Eye (tissue), 1 donor: ENCODE measurements around the gene CYFIP2.

Source experiments
- DNase-seq: peaks from one replicate; pipeline ENCODE4 v3.0.0-alpha.2; 2015

Gene CYFIP2

DNA sequence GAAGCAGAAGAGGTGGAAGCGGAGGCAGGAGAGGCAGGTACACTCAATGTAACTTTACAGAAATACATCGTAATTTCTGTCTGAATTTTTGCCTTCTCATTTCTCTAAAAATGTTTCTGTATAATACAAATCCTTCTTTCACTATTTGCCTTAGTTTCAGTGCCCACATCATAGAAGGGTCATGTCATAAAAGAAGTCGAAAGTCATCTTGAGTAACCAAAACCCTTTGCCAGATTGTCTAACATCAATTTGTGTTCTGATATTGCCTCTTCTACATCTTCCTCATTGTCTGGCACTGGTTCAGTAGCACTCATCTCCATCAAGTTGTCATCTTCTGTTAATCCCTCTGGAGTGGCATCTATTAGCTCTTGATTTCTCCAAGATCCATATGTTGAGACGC, 6.2 kb upstream of the CYFIP2 start:
- no peak for DNase-seq

DNA sequence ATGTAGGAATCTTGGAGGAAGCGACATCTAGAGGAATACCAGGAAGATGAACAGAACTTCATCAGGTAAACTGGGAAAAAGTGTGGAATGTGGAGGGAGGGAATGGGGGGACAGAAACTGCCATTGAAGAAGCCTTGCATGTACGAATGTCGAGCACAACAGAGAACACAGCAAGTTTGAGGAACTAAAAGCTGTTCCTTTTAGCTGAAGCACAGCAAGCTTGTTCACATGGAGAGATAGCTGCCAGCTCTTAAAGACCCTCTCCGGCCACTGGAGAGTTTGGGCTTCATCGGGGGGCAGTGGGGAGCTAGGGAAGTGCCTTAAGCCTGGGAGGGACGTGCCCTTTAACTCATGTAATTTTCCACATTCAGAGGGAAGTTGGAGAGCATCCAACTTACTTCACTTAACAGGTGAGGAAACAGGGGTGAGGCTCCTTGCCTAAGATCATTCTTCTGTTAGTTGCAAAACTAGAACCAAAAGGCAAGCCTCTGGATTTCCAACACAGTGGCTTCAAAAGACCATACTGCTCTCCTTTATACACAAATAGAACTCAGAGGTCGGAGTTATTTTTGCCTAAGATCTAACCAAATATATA, 2.3 kb upstream of the CYFIP2 start:
- no peak for DNase-seq

DNA sequence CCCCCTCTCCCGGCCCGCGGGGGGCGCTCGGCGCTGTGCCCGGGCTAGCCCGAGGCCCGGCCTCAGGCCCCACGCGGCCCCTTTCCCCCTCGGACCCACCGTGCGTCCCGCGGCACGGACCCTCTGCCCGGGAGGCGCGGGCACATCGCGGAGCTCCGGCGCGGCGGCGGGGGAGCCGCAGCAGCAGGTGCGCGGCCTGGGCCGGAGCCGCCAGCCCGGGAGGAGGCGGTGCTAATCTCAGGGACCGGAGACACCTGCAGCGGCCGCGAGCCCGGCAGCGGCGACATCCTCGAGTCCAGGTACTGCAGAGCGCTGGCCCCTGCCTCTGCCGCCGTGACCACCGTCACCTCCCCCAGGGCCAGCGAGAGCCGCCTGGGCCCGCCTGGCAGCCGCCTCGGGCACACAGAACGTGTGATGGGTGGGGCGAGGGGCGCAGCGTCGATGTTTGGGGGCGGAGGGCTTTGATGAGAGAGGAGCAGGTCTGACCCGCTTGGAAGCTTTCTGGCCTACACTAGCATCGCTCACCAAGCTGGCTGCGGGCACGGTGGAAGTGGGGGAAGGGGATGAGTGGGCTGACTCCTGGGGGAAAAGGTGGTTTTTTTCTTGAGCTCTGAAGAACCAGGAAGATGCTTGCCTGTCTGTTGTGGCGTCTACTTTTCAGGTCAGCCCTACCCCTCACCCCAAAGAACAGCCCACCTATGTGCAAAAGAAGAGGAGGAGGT, 524 bp downstream of the CYFIP2 start:
- DNase-seq, result peak; percentile 69

DNA sequence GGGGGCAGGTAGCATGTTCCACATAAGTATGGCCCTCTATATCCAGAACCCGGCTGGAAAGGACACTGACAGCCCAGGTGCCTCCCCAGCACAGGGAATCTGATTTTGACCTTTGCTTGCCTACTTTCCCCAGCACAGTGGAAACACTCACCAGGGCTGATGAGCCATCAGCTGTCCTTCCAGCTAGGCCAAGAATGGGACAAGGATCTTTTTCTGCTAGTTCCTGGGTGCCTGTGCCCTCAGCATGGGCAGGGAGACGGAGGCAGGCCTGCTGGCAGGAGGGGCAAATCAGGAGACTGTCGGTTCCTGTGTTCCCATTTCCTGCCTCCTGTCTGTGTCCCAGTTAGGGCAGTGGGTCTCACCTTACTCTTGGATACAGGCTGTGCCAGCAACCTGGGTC, 1.1 kb downstream of the CYFIP2 start:
- no peak for DNase-seq

DNA sequence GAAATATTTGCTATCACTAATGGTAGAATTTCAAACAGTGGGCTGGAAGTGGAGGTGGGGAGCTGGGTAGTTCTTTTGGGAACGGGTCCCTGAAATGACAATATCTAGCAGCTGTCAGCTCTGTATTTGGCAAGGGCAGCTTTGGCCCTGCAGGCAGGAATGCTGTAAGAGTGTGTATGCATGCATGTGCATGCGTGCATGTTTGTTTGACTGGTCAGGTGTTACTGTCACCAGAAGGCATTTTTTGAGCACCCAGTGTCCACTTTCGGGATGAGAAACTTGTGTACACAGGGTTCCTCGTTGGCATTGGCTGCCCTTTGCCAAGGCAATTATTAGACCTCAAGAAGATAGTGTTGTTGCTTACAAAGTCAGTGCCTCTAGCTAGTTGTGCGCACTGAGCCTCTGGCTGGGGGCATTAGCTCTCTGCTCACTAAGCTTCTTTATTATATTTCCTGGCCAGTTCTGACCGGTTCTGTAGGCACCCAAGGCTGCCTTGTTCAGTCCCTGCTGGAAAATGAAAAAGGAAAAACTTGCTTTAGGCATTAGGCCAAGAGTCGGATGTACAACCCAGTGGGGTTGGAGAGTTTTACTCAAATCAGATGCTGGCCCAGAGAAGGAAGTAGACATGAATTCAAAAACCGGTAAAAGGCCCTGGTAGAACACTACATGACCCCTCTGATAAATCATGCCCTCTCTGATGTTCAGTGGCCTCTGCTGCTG, 2.0 kb downstream of the CYFIP2 start:
- DNase-seq, result peak; percentile 39

DNA sequence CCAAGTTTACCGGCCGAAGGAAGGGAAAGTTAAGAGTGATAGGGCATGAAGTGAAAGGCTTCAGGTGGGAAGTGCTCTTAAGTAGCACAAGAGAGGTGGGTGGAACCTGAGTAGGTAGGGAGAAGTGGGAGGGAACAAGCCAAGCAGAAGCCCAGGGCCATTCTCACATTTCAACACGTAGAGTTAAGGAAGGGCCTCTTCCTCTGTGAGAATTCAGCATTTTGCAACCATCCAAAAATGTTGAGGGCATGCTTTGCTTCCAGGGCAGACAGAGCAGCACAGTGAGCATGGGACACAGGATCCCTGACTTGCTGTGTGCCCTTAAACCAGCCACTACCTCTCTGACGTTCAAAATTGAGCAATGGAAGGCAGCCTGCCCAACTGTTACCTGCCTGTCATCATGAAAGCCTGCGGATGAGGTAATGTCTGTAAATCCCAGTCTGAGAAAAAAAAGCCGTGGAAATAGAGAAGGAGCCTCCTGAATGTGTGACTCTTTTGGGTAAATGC, 3.3 kb downstream of the CYFIP2 start:
- DNase-seq, result no peak

DNA sequence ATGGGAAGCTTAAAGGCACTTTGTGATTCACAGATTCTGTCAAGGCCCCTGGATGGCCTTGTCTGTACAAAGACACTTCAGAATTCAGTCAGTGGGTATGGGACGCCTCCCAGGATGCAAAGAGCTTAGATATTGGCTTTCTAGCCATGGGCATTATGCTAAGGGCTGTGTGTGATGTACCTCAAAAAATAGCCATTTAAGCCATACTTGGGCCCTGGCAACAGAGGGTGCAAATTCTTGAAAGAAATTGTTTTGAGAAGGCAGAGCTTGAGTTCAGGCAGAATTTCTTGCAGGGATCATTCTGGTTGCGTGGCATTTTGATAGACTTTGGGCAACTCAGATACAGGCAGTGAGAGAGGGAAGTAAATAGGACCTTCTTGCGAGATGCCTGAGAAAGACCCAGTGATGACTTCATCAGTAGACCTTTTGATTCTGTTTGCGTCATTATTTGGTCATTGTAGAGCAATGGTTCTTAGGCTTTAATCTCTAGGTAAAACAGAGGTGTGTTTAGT, 3.9 kb downstream of the CYFIP2 start:
- DNase-seq, result no peak

DNA sequence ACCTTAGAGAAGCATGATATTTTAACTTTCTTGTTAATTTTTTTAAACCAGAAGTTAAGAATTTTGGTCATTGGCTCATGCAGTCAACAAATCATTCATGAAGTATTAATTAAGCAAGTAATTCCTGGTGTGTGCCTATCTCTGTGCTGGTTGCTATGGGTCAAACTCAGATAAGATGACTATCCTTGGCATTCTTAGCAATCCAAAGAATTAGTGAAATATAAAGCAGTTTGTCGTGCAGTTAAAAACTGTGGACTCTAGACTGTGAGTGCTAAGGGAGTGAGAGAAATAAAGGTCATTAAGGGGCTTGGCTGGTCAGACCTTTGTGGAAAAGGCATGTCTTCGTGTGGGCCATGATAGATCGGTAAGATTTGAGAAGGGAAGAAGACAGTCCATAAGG, 4.8 kb downstream of the CYFIP2 start:
- DNase-seq, result no peak

DNA sequence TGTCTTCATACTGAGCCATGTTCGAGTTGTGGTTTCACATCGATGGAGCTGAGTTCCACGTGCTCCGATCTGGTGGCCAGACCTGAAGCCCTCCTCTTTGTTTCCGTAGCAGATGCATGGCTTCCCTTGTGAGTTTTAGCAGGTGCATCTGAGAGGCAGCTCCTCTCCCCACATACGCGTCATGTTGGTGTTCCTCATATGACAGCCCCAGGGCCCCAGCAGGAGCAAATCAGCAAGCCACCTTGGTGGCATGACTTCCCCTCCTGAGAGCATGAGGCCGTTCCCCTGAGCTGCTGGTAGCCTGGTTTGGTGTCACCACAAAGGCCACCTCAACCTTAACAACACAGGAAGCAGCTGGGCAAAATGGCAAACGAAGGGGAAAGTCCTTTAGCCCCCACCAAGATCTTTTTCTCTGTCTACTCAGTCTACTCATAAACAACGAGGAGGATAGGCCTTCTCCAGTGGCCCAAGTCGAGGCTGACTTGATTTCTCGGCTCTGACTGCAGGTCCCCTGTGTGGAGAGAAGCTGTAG, 5.9 kb downstream of the CYFIP2 start:
- no peak for DNase-seq

DNA sequence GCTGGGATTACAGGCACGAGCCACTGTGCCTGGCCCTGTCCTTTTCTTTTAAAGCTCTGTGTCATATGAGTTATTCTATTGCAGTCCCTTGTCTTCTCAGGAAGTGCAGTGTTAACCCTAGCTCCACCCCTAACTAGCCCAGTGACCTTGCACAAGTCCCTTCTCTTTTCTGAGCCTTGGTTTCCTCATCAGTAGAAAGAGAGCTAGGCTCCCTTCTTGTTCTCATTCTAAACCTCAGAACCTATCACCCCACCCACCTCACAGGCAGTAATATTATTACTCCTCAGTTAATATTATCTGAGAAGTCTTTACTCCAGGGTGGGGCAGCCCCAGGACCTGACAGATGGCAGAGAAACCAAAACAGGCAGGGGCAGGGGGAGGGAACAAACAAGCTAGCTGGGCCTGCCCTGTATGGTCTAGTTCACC, 7.2 kb downstream of the CYFIP2 start:
- DNase-seq, result no peak

DNA sequence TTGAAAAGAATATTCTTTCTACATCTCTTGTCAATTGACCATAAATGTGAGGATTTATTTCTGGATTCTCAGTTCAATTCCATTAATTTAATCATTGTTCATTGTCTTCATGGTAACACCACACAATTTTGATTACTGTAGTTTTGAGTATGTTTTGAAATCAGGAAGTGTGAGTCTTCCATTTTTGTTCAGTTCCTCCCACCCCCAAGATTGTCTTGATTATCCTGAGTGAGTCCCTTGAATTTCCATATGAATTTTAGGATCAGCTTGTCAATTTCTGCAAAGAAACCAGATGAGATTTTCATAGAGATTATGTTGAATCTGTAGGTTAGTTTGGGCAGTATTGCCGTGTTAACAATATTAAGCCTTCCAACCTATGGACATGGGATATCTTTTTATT, 9.5 kb downstream of the CYFIP2 start:
- no peak for DNase-seq

DNA sequence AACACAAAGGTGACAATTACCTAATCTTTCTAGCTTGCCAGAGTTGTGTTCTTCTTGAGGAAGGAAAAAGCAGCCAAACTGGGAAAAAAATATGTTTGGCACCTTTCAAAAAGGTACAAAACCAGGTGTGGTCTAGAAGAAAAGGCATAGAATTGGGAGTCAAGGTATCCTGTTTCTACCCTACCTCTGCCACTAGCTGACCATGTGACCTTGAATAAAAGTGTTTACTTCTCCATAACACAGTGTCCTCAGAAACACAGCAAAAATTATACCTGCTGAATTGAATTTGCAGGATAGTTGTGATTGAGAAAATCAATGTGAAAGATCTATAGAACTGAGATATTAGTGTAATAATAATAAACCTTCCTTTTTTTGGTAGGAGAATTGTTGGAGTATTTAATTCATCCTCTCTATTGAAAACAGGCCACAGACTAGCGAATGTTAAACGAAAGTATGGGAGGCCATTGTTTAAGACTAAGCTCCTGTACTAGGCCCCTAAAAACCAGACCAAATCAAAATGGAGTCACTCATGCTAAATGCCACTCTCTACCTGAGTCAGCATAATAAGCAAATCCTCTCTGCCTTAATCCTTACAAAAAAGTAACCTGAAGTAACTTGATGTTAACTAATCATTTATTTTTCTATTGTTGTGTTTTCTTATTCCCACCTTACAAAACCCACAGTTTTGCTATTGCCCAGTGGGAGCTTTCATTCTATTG, 12.6 kb downstream of the CYFIP2 start:
- DNase-seq, result no peak

DNA sequence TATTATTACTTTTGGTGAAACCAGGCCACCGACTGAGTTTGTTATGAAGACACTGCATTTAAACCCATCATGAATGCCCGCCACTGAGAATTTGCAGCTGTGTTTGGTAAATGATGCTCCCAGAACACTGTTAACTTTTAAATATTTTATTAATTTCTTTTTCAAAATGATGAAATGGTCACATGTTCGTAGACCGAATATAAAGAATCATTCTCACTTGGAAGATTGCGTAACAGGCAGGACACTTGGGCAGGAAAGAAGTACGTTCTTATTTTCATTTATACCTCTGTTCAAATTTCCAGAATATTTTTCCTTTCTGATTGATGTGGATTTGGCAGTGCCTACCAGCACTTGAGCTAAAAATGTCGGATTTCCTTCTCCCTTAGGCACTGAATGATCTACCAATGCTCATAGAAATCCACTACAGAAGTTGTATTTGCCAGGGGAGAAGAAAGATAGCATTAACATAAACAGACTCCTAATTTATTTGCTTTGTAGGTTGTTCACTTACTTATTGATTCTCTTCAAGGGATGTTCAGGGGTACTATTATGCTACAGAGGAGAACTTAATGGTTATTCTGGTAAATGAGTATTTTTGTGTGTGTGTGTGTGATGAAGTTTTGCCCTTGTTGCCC, 13.8 kb downstream of the CYFIP2 start:
- no peak for DNase-seq

DNA sequence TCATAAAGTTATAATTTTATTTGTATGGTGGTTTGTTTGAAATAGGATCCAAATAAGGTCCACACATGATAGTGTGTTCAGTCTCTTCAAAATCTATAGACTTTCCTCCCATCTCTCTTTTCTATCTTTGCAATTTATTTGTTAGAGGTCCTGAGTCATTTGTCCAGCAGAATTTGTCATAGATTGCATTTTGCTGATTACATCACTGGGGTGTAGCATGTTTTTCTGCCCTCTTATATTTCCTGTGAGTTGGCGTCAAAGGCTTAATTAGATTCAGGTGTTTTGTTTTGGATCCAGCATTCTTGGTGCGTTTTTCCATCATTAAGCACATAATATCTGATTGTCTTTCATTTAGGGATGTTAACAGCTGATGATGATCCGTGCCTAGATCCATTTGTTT, 15.0 kb downstream of the CYFIP2 start:
- no peak for DNase-seq

DNA sequence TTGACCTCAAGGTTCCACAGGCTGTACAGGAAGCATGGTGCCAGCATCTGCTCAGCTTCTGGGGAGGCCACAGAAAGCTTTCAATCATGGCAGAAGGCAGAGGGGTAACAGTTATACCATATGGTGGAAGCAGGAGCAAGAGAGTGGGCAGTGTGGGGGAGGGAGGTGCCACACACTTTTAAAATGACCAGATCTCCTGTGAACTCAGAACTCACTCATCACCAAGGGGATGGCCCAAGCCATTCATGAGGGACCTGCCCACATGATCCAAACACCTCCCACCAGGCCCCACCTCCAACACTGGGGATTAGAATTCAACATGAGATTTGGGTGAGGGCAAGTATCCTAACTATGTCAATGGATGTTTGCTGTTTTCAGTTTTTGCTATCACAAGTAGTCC, 16.2 kb downstream of the CYFIP2 start:
- no peak for DNase-seq

DNA sequence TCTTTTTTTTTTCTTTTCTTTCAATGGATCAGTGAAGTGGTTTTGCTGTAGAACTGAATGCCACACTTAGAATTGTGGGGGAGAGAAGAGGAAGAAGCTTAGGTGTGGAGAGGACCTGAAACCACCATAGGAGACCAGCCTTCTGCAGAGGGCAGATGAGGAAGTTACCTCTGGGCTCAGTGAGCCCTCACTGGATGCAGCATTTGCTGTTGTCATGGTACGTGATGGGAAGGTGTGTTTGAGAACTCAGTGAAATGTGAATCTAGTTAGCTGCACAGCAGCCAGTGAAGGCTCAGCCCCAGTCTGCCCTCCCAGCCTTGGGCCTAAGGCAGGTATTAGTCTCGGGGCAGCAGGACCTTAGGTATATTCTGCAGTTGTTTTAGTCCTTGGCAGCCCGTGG, 17.5 kb downstream of the CYFIP2 start:
- no peak for DNase-seq

DNA sequence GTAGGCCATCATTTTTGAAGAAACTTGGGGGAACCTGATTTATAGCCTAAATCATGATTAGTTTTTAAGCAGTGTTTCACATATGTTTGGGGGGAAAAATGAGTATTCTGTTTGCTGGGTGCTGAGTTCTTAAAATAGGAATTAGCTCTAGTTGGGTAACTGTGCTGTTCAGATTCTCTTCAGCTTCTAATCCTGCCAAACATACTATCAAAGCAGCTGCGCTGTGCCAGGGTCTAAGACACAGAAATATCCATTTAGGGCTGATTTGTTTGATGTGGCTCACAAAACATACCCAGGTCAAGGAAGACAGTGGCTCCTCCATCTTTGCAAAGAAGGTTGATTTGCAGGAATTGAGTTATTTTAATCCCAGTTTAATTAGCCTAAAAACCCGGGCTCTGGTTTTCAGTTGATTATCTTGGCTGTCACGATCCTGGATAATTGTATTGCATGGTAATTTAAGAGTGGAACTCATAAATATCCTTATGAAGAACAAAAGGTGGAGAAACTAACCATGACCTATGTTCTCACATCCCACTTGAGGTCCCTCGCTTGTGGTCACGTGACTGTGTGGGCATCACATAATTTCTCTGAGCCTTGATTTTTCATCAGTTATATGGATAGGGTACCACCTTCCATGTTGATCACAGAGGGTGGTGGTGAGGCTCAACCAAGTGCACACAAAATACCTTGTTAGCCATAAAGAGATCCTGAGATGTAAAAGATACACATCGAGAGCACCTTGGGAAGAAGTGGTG, 18.7 kb downstream of the CYFIP2 start:
- no peak for DNase-seq

DNA sequence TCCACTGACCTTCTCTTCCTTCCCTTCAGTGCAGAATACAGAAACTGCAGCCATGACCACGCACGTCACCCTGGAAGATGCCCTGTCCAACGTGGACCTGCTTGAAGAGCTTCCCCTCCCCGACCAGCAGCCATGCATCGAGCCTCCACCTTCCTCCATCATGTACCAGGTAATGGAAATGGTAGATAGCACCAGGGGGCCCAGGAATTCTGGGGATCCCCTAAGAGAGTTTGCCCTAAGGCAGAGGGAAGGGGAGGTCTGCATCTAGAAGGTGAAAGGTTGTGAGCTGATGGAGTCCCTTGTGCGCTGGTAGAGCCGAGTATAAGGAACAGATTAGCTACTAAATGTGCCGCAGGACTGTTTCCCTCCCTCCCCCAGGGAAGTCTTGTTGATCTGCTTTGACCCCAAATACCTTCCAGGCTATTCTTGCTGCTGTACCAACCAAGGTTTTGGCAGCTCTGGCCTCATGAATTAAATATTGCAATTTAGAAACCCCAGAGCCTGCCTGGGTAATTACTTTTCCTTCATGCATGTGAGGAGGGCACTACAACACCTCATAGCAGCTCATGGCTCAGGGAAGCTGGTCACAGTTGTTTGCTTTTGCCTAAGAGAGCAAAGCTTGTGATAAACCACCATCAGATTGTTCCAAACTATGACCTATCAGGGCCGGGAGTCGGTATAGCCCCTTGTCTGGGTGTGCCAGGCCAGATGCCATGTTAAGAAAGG, 19.6 kb downstream of the CYFIP2 start:
- no peak for DNase-seq

DNA sequence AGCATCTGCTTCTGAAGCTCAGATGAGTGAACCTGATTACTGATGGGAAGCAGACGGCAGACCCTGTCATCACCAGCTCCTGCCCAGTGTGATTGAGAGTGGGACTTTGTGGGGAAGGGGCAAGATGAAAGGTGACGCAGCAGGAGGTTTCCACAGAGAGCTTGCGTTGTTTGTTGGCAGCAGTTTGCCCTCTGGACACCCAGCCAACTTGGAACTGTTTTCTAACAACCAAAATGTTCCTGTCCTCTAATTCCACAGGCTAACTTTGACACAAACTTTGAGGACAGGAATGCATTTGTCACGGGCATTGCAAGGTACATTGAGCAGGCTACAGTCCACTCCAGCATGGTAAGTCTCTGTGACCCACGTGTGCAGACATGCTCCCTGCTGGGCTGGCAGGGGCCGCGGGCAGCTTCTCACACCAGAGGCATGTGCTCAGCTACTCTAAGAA, 20.9 kb downstream of the CYFIP2 start:
- no peak for DNase-seq

DNA sequence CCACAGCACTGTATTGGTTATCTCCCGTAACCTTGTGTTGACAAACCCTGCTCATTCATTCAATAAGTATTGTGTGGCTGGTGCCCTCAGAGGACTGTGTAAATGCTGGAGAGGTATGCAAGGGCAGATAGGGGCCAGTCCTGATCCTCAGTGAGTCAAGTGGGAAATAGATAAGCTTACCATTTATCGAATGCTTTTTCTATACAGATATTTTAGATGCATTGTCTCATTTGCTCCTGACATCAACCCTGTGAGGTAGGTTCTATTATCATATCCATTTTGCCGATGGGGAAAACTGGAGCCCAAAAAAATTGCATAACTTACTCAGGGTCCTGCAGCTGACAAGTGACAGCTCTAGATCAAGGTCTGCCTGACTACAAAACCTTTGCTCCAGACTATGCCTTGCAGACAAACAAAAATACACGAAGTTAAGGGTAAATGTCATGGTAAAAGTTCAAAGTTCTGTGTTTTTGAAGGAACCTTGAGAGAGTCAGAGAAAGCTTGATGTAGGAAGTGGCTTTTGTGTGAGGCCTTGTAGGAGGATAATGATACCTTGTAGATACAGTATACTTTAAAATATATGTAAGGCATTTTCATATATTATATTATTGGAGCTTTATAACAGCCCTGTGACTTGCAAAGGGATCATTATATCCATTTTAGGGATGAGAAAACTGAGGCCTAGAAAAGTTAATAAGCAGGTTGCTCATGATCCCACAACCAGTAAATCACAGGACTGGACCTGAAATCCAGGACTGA, 22.7 kb downstream of the CYFIP2 start:
- DNase-seq, result no peak
